Memory B cell (primary cell): ENCODE data around the gene ZNF710.

Experiments used
- ATAC-seq: fragments of 150-1000 bp; cut with Tn5 transposase; 2 replicates; pipeline ENCODE4 v1.10.0; 2021; ENCODE audit warnings: low read depth, mild to moderate bottlenecking, moderate library complexity
- DNase-seq, 2 donors: peaks; one replicate each; pipeline ENCODE4 v3.0.0; 2022; ENCODE audit warnings: low spot score in 2 of 2
- H3K27ac Mint-ChIP-seq: one replicate; pipeline ENCODE4 v1.8.0; 2022; ENCODE audit warnings: mild to moderate bottlenecking, moderate library complexity, mixed read lengths
- H3K27me3 Mint-ChIP-seq: one replicate; pipeline ENCODE4 v1.8.0; 2022; ENCODE audit warnings: mixed read lengths
- H3K36me3 Mint-ChIP-seq: one replicate; pipeline ENCODE4 v1.8.0; 2022; ENCODE audit warnings: mild to moderate bottlenecking, mixed read lengths
- H3K4me1 Mint-ChIP-seq: one replicate; pipeline ENCODE4 v1.8.0; 2022; ENCODE audit warnings: mixed read lengths
- H3K4me3 Mint-ChIP-seq: one replicate; pipeline ENCODE4 v1.8.0; 2022; ENCODE audit warnings: mild to moderate bottlenecking, moderate library complexity, mixed read lengths
- H3K9me3 Mint-ChIP-seq: one replicate; pipeline ENCODE4 v1.8.0; 2022; ENCODE audit warnings: mixed read lengths

Gene ZNF710

DNA sequence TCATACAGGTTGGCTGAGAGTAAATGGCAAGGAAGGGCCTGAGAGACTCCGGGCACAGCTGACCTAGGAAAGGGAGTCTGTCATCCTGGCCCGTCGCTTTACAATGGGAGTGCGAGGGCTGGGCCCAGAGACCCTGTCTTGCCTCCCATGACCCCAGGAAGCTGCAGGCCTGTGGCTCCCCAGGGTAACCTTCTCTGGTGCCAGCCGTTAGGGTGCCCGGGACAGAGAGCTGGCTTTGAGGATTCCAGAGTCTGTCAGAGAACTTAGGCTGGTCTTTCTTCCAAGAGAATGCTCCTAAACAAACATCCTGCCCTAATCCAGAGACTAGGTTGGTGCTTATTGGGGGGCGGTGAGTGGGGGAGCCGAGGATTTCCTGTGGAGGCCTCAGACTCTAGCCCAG, 18.5 kb downstream of the ZNF710 start:
- Mint-ChIP-seq H3K9me3 (no peaks in the 10 kb centered on the region), H3K27me3 (no peaks in the 10 kb centered on the region), H3K36me3 (no peaks in the 10 kb centered on the region), H3K27ac (no peak overlapping the region), H3K4me1 (peaks cover 21% of the 10 kb centered on the region), H3K4me3 (no peak overlapping the region)
- DNase-seq (no peak), ATAC-seq (no peak)

DNA sequence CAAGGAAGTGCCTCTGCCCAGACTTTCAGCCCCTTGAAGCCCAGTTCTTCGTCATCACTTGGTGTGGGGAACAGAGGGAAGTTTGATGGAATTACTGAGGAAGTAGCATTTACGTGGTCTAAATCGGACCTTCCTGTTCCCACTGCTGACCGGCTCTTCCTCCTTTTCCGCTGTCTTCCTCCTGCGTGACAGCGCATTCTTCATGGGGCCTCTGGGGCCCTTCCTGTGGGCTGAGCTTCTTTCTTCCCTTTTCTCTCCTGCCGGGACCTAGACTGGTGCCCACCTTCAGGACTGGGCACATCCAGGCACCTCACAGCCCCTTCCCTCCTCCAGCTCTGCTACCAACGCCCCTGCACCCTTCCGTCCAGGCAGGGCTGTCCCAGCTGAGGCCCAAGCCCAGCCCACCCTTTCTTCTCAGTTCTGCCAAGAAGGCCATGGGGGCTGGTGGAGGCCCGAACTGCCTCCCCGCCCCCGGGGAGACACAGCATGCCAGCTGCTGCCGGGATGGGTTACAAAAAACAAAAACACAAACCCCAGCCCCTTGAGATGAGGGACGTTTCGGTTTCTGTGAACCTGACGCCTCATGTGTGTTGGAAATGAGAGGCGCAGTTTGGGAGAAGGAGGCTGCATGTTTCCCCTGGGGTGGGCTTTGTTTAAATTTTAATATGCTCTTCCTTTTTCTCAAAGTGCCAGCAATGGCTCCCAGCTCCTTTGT, 19.1 kb downstream of the ZNF710 start:
- no peaks in the 10 kb centered on the region for H3K27me3 Mint-ChIP-seq
- no peak for DNase-seq

DNA sequence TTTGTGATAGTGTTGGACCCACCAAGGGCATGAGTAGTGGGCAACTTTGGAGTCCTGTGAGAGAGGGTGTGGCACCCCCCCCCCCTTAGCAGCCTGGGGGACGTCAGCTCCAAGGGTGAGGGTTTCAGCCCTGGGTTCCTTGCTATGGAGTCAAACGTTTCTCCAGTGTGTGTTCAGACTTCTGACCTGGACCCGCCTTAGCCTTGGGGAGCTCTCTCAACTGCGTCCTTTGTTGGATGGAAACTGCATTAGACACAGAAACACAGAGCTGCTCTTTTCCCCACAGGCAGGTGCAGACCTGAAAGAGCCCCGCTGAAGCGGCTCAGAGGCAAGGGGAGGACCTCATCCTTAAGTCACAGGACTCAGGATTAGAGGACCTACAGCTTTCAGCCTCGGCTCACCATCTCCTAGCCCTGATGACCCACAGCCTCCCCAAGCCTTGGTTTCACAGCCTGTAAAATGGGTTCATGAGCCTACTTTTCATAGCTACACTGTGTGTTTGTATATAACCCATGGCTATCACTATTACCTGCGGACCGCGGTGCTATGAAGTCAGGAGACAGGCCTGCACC, 19.9 kb downstream of the ZNF710 start:
- Mint-ChIP-seq H3K4me3 (no peak overlapping the region), H3K27me3 (no peaks in the 10 kb centered on the region), H3K27ac (no peak overlapping the region), H3K36me3 (no peaks in the 10 kb centered on the region), H3K9me3 (no peaks in the 10 kb centered on the region), H3K4me1 (peaks cover 22% of the 10 kb centered on the region)
- DNase-seq (no peak), ATAC-seq (no peak)

More for the DNA sequence above, 19.1 kb downstream of the ZNF710 start:
- no peaks in the 10 kb centered on the region for H3K9me3 Mint-ChIP-seq
- no peaks in the 10 kb centered on the region for H3K36me3 Mint-ChIP-seq
- ATAC-seq: no peak
- H3K4me1 Mint-ChIP-seq: peaks cover 22% of the 10 kb centered on the region
- H3K4me3 Mint-ChIP-seq: no peak overlapping the region
- H3K27ac Mint-ChIP-seq: peak overlapping the region; percentile 28

DNA sequence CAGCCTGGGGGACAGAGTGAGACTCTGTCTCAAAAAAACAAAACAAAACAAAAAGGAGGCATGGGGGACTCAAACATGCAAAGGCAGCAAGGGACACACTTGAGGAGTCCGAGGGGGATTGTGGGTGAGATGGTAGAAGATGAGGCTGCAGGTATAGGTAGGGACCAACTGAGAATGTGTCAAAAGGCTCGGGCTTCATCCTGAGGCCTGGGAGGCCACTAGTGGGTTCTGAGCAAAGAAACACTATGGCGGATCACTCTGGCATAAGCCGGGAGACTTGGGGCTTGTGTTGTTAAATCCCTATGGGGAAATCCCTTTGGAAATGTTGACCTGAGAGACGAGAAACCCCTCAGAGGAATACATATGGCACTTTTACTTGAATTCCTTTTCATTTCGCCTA, 21.2 kb downstream of the ZNF710 start:
- no peaks in the 10 kb centered on the region for H3K9me3 Mint-ChIP-seq
- peaks cover 22% of the 10 kb centered on the region for H3K4me1 Mint-ChIP-seq
- no peaks in the 10 kb centered on the region for H3K27me3 Mint-ChIP-seq
- no peaks in the 10 kb centered on the region for H3K36me3 Mint-ChIP-seq
- no peak for DNase-seq
- H3K4me3 Mint-ChIP-seq: no peak overlapping the region
- ATAC-seq: no peak
- H3K27ac Mint-ChIP-seq: no peak overlapping the region

DNA sequence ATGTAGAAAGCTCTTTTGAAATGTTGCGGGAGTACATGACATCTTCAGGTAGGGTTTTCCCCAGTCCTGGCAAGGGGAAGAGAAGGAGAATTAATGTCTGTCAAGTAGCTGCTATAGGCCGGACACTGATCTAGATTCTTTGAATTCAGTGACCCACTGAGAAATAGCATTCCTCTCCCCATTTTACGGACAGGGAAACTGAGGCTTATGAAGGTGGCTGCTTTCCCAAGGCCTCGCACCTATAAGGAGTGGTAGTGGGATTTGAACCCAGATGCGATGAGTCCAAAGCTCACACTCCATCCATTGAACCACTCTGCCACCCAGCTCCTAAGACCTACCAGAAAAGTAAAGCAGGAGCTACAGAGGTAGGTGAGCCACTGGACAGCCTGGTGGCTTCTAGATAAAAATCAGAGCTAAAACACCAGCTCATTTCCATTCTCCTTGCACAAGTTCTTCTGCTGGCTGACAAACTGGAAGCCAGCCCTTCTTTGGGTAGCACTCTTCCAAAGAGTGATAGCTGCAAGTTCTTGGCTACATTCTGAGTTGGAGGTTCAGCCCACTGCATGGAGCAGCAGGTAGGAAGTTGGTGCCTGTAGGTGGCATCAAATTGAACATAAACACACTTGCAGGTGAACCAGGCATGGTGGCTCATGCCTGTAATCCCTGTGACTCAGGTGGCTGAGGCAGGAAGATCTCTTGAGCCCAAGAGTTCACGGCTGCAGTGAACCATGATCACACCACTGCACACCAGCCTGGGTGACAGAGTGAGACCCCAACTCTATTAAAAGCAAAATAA, 22.0 kb downstream of the ZNF710 start:
- Mint-ChIP-seq H3K9me3 (no peaks in the 10 kb centered on the region), H3K27ac (no peak overlapping the region), H3K4me3 (no peak overlapping the region), H3K36me3 (peaks cover under 1% of the 10 kb centered on the region), H3K27me3 (no peaks in the 10 kb centered on the region), H3K4me1 (peaks cover 22% of the 10 kb centered on the region)
- DNase-seq (no peak), ATAC-seq (no peak)

DNA sequence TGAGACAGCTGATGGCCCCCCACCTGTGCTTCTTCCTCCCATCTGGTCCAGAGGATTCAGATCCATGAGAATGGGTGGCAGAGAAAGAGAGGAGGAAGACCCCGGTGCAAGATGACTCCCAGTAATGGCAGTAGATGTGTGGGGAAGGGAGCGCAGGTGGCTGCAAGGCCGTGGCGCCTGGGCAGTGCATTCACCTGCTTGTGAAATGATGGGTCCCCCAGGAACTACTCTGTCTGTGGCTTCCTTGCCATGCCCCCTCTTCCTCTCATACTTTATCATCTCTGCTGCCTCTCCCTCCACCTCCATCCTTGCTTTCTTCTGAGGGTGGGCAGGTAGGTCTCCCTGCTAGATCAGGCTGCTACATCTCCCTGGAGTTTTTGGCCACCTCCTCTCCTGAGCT, 23.3 kb downstream of the ZNF710 start:
- Mint-ChIP-seq H3K4me1 (peaks cover 19% of the 10 kb centered on the region), H3K9me3 (peaks cover 2% of the 10 kb centered on the region)
- no peak for DNase-seq

DNA sequence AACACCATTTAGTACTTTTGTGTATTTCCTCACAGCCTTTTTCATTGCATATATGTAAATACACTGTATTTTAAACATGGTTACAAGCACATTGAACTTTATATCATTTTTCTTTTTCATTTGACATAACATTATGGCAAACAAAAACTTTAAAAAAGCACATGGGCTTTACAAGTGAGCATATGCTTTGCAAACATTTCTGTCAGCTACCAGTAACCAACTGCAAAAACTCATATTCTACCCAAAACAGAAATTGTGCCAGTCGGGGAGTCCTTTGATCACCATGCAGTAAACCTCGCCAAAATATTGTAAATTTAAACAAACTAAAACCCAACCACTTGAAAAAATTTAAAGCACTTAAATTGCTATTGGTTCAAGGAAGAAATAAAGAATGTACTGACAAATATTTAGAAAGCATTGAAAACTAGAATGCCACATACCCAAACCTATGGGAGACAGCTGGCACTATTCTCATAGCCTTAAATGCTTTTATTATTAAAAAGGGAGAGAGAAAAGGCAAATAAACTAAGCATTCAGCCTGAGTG, 24.4 kb downstream of the ZNF710 start:
- peaks cover 17% of the 10 kb centered on the region for H3K4me1 Mint-ChIP-seq
- DNase-seq: no peak
- H3K4me3 Mint-ChIP-seq: no peak overlapping the region
- peaks cover 7% of the 10 kb centered on the region for H3K36me3 Mint-ChIP-seq
- peaks cover 2% of the 10 kb centered on the region for H3K9me3 Mint-ChIP-seq
- no peak for ATAC-seq
- H3K27ac Mint-ChIP-seq: peak overlapping the region; percentile 35
- H3K27me3 Mint-ChIP-seq: no peaks in the 10 kb centered on the region

More for the DNA sequence above, 23.3 kb downstream of the ZNF710 start:
- H3K27ac Mint-ChIP-seq: no peak overlapping the region
- ATAC-seq: no peak
- H3K36me3 Mint-ChIP-seq: peaks cover 7% of the 10 kb centered on the region
- no peaks in the 10 kb centered on the region for H3K27me3 Mint-ChIP-seq
- no peak overlapping the region for H3K4me3 Mint-ChIP-seq

DNA sequence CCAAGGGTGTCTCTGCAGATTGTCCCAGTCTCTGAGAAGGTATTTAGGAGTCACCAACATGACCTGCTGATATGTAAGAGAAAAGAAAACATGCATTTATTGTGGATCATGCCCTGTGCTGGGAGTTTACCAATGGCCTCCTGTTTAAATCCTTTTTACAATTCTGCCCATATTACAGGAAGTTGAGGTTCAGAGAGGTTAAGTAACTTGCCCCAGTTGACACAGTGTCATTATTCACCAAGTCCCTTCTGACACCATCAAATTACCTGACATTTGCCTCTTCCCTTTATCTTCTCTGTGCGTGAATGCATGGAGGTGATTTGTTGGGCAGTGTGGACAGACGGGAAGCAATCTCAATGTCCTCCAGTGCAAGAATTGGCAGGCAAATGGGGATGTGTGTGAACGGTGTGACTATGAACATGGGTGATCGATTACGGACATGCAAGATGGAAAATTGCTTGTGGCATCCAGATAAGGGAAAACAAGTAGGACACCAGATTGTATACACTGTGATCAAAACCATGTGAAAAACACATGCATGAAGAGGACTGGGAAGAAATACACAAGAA, 27.3 kb downstream of the ZNF710 start:
- Mint-ChIP-seq H3K27me3 (no peaks in the 10 kb centered on the region), H3K4me1 (peaks cover 25% of the 10 kb centered on the region), H3K4me3 (no peak overlapping the region), H3K27ac (no peak overlapping the region), H3K9me3 (peaks cover 2% of the 10 kb centered on the region), H3K36me3 (peaks cover 7% of the 10 kb centered on the region)
- no peak for ATAC-seq
- no peak for DNase-seq

DNA sequence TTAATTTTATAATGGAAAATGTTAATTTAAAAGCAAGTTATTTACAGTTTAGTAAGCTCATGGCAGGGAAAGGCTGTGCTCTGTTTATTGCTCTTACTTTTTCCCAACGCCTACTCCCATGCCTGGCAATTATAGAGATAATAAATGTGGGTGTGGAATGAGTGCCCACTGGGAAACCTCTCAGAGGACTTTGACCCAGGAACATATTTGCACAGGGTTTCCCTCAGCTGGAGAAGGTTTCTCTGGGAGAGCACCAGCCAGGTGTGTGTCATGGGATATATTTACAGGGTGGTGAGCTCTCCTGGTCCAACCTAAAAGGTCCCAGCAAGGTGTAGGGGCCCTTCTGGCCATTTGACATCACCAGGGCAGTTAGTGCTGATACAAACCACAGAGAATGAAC, 27.9 kb downstream of the ZNF710 start:
- DNase-seq (no peak), ATAC-seq (no peak)
- Mint-ChIP-seq H3K27ac (no peak overlapping the region), H3K4me3 (no peak overlapping the region), H3K4me1 (peaks cover 30% of the 10 kb centered on the region), H3K27me3 (no peaks in the 10 kb centered on the region), H3K9me3 (peaks cover 2% of the 10 kb centered on the region), H3K36me3 (peaks cover 7% of the 10 kb centered on the region)

DNA sequence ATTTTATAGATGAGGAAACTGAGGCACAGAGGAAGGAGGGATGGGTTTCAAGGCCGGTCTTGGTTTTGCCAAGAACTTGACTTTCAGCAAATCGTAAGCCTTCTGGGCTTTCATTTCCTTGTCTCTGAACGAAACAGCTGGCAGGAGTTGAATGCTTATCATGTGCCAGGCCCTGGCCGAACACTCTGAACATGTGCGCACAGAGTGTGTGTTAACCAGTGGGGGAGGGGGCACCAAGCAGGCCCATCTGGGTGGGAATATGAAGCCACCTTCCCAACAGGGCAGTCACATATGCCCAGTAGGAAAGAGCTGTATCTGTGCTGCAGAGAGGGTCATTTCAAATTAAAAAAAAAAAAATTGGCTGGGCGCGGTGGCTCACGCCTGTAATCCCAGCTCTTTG, 29.3 kb downstream of the ZNF710 start:
- peaks cover 2% of the 10 kb centered on the region for H3K9me3 Mint-ChIP-seq
- no peak for DNase-seq
- ATAC-seq: no peak
- H3K4me3 Mint-ChIP-seq: no peak overlapping the region
- no peaks in the 10 kb centered on the region for H3K27me3 Mint-ChIP-seq
- H3K4me1 Mint-ChIP-seq: peaks cover 29% of the 10 kb centered on the region
- H3K27ac Mint-ChIP-seq: no peak overlapping the region
- H3K36me3 Mint-ChIP-seq: peaks cover 7% of the 10 kb centered on the region

DNA sequence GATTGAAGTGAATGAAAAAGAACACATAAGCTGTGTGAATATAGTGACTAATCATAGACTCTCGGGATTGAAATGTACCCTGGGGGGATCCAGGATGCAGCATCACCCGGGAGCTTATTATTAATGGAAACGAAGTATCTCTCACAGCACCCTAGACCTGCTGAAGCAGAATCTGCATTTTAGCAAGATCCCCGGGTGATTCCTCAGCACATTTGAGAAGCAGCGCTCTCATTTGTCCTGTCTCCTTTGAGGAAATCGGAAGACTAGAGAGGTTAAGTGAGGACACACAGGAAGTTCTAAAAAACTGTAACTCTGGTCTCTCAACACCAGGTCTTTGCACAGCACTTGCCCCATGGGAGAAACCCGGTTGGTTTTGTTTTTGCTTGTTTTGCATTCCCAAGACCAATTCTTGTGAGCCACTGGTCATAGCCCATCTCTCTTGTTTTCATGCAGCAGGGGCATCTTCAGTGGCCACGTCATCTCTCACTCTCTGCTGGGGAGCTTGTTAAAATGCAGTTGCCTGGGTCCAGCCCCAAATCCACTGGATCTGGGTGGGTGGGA, 30.2 kb downstream of the ZNF710 start:
- no peak overlapping the region for H3K27ac Mint-ChIP-seq
- DNase-seq (no peak), ATAC-seq (peak; percentile 82)
- H3K4me3 Mint-ChIP-seq: peak overlapping the region; percentile 74
- peaks cover 2% of the 10 kb centered on the region for H3K9me3 Mint-ChIP-seq
- peaks cover 33% of the 10 kb centered on the region for H3K4me1 Mint-ChIP-seq
- no peaks in the 10 kb centered on the region for H3K27me3 Mint-ChIP-seq
- peaks cover 9% of the 10 kb centered on the region for H3K36me3 Mint-ChIP-seq

DNA sequence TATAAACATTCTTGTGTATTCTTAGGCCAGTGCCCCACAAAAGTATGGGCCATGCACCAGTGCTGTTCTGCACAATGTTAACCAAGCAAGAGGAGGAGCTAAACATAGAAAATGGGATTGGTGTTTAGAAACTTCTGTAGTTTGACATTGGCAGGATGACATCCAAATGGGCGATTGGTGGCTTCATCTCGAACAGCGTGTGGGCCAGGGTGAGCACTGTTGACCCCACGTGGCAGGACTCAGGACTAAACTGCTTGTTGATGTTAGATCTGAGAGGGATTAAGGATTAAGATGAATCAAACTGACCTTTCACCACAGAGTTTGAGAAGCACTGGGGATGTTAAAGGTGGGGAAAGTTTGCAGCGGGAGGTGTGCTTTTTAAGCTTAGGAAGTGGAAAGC, 31.9 kb downstream of the ZNF710 start:
- Mint-ChIP-seq H3K9me3 (peaks cover 2% of the 10 kb centered on the region), H3K27ac (peak overlapping the region; percentile 60), H3K36me3 (peaks cover 10% of the 10 kb centered on the region), H3K27me3 (no peaks in the 10 kb centered on the region), H3K4me3 (no peak overlapping the region), H3K4me1 (peaks cover 39% of the 10 kb centered on the region)
- ATAC-seq: no peak
- no peak for DNase-seq

DNA sequence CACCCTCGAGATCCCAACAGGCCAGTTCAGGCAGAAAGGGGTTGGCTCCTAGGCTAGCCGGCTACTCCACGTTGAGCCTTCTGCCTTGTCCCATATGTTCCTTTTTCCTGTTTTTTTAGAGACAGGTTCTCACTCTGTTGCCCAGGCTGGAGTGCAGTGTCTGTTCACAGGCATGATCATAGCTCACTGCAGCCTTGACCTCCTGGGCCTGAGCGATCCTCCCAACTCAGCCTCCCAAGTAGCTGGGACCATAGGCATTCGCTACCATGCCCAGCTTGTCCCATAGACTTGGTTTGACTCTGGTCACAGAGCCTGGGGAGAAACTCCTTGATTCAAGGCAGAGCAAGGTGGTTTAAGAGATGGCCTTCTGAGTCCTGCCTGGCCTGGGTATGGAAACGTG, 32.3 kb downstream of the ZNF710 start:
- peaks cover 2% of the 10 kb centered on the region for H3K9me3 Mint-ChIP-seq
- no peak overlapping the region for H3K4me3 Mint-ChIP-seq
- peaks cover 42% of the 10 kb centered on the region for H3K4me1 Mint-ChIP-seq
- no peak overlapping the region for H3K27ac Mint-ChIP-seq
- DNase-seq (no peak), ATAC-seq (no peak)
- H3K27me3 Mint-ChIP-seq: no peaks in the 10 kb centered on the region
- peaks cover 8% of the 10 kb centered on the region for H3K36me3 Mint-ChIP-seq
